HCT116 (cell line): ENCODE results near the gene MAN2B1.

Experiments used
- EZH2 ChIP-seq: fragments of 200-600 bp; sonication (generic); IDR thresholded peaks from 2 replicates; pipeline ENCODE4 v1.6.1; 2017; ENCODE audit warnings: antibody characterized with exemption, mixed run types
- POLR2A ChIP-seq: IDR thresholded peaks from 2 replicates; pipeline ENCODE4 v1.7.0; 2011; ENCODE audit warnings: borderline replicate concordance; ENCODE audit not compliant: insufficient read depth, insufficient read length; ENCODE audit errors: extremely low read depth
- ZNF274 ChIP-seq: fragments of 200-500 bp; sonication (Bioruptor generic); IDR thresholded peaks from 2 replicates; pipeline ENCODE4 v1.6.1; 2014; ENCODE audit warnings: mild to moderate bottlenecking, low read depth, low read length, inconsistent platforms
- TF ChIP-seq, protein P1 (sequence below), 3 experiments: fragments of 200-600 bp in 1 of 3; sonication (generic) in 1 of 3; IDR thresholded peaks in 2 of 3; conservative IDR thresholded peaks in 1 of 3; 2 replicates each; pipeline ENCODE4 v1.5.1; 2012 to 2017; ENCODE audit warnings: low read depth in 2 of 3, low read length in 2 of 3, antibody characterized with exemption in 1 of 3, borderline replicate concordance in 1 of 3, control low read depth in 1 of 3, mild to moderate bottlenecking in 1 of 3, mixed read lengths in 1 of 3, mixed run types in 1 of 3, moderate library complexity in 1 of 3; ENCODE audit not compliant: insufficient read depth in 1 of 3

DNA sequence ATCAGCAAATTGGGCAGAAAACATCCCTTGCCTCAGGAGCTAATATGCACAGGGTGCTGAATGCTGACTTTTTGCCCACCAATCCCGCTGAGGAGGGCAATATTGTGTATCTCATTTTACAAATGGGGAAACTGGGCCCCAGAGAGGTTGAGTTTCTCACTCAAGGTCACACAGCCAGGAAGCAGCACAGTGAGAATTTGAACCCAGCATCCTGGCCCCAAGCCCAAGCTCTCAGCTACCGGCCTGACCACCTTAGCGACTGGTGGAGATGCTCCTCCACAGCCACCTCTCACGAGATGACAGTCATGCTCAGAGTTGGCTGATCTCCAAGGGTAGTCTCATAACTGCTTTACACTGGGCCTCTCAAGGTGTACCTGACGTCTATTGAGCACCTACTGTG, 26.4 kb upstream of the MAN2B1 start:
- TF ChIP-seq ZNF274 (no peak), EZH2 (no peak), POLR2A (no peak)
- TF ChIP-seq, protein P1, sequence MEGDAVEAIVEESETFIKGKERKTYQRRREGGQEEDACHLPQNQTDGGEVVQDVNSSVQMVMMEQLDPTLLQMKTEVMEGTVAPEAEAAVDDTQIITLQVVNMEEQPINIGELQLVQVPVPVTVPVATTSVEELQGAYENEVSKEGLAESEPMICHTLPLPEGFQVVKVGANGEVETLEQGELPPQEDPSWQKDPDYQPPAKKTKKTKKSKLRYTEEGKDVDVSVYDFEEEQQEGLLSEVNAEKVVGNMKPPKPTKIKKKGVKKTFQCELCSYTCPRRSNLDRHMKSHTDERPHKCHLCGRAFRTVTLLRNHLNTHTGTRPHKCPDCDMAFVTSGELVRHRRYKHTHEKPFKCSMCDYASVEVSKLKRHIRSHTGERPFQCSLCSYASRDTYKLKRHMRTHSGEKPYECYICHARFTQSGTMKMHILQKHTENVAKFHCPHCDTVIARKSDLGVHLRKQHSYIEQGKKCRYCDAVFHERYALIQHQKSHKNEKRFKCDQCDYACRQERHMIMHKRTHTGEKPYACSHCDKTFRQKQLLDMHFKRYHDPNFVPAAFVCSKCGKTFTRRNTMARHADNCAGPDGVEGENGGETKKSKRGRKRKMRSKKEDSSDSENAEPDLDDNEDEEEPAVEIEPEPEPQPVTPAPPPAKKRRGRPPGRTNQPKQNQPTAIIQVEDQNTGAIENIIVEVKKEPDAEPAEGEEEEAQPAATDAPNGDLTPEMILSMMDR (IDR thresholded peaks at IDR 0.05 in 2 of 3, conservative IDR thresholded peaks at IDR 0.05 in 1 of 3; ENCODE audit: borderline replicate concordance in 1 of 3, insufficient read depth in 1 of 3, low read depth in 2 of 3, low read length in 2 of 3), result no peak
